ENCODE measurements around the gene ATG3. TPM values are rescaled to one million over a fixed set of nuclear protein-coding genes. Genes with fewer than 3 reads are reported as not detected.

Gene ATG3
- total RNA-seq: 52.3 TPM

DNA sequence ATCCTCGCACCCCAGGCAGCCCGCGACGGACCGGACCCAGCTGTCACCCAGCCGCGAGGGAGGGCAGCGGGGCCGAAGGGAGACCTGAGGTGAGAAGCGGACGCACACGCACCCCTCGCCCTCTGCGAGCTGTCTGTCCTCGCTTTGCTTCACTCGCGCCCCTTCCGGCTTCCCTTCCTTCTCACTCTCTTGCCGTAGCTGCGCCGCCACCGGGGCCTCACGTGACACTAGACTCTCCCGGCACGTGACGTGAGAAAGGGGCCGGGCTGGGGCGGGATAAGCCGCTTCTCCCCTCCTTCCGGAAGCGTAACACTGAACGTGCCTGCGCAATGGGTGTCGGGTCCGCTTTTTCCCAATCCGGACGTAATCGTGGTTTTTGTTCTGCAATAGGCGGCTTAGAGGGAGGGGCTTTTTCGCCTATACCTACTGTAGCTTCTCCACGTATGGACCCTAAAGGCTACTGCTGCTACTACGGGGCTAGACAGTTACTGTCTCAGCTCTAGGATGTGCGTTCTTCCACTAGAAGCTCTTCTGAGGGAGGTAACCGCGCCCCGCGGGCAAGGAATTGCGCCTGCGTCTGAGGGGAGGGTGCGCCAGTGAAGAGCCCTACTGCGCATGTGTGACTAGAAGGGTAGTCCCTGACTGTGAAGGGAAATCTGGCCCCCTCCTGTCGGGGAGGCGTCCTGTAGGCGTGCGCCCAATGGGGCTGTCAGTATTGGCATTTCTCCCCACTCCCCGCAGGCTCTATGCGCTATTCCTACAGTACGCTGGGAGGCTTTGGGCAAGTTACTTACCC, at the start of gene ATG3, which contains the start of gene SLC35A5:
TSS of gene ATG3 (minus strand) at position 229 of the 796 bp plus-strand sequence. CDS start 434 bp downstream, outside the sequence.
TSS of gene SLC35A5 (plus strand) at position 312 of the 796 bp plus-strand sequence. CDS start 1,359 bp downstream, outside the sequence.
- peak; percentile 99 for DNase-seq (ENCODE audit: low spot score)
- intact Hi-C loops (cut with DNase I): no loop called here
- ATAC-seq: peak; percentile 98

- DNase-seq (ENCODE audit: low spot score) (no peak), ATAC-seq (peak; percentile 31)
- intact Hi-C loops (cut with DNase I): no loop called here
Measured at GRCh38 chr3:112610121-112610520, 48.4 kb upstream of the ATG3 start.

DNA sequence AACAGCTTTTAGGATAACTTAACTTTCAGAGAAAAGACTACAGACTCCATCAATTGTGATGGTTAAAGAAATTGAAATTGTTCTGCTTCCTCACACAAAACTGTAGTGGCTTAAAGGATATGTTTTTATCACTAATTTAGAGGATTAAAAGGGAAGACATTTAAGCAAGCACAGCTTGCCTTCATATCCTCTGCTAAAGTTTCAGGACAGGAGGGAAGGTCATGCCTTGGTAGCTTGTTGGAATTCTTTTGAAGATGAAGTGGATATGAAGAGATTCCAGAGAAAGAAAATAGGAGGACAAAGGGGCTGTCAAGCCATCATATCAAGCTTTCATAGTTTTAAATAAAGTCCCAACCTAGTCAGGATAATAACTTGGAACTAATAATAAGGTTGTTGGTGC, 46.1 kb upstream of the ATG3 start:
- intact Hi-C loops (cut with DNase I): no loop called here
- DNase-seq (ENCODE audit: low spot score) (no peak), ATAC-seq (no peak)

GRCh38 chr3:112606098-112606497, 44.3 kb upstream of the ATG3 start:
- intact Hi-C loops (cut with DNase I): no loop called here
- DNase-seq (ENCODE audit: low spot score) (no peak), ATAC-seq (no peak)

DNA sequence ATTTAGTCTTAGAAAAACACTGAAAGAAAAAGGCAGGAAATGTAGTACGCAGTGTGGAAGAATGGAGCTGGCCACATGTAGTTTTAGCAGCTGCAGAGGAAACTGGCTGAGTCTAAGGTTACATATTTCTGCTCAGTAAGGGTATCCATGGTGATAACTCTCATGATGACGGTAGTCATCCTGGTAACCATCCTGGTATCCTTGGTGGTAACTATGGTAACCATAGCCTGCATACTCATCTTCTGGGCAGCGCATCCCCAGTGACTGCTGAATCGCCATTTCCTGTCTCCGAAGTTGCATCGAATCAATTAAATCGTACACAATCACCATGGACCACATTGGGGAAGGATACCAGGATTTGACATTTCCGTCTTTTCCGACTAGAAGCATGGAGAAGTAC, 43.5 kb upstream of the ATG3 start:
- DNase-seq (ENCODE audit: low spot score) (no peak), ATAC-seq (peak; percentile 67)
- intact Hi-C loops (cut with DNase I): no loop called here

DNA sequence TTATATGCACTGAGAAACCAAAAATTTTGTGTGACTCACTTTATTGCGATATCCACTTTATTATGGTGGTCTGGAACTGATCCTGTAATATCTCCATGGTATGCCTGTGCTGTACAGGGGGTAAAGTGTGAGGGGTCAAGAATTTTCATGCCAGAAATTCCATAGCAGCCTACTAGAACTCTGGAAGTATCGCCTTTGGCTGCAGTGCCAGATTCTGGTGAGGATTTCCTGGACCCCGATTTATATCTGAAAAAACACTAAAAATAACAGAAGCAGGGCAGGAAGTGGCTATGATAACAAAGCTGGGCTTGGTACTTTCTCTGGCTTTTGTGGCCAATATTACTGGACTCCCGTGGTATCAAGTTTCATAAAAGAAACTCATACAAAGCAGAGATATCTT, 42.8 kb upstream of the ATG3 start:
- peak; percentile 51 for ATAC-seq
- no peak for DNase-seq (ENCODE audit: low spot score)
- intact Hi-C loops (cut with DNase I): no loop called here

- intact Hi-C loops (cut with DNase I): no loop called here
- ATAC-seq (no peak), DNase-seq (ENCODE audit: low spot score) (no peak)
Measured at GRCh38 chr3:112602217-112602838, 40.6 kb upstream of the ATG3 start.

- intact Hi-C loops (cut with DNase I): no loop called here
- ATAC-seq (no peak), DNase-seq (ENCODE audit: low spot score) (no peak)
Measured at GRCh38 chr3:112598731-112599130, 37.0 kb upstream of the ATG3 start.

DNA sequence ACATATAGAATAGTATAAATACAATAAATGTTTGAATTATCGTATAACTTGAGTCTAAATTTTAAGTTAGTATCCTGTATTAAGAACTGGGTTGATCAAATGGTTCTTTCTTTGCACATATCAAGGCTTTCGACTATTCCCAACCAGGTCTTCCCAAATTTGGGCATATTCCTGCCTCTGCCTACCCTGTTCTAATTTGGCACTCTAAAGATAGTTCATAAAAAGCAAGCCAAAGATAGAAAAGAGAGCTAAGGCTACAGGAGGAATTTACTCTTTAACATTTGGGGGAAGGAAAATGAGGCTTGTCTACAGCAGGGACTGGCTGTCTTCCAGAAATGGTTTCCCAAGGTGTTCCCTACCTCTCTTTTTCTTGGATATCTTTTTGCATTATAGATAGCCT, 36.2 kb upstream of the ATG3 start:
- DNase-seq (ENCODE audit: low spot score) (no peak), ATAC-seq (no peak)
- intact Hi-C loops (cut with DNase I): no loop called here

DNA sequence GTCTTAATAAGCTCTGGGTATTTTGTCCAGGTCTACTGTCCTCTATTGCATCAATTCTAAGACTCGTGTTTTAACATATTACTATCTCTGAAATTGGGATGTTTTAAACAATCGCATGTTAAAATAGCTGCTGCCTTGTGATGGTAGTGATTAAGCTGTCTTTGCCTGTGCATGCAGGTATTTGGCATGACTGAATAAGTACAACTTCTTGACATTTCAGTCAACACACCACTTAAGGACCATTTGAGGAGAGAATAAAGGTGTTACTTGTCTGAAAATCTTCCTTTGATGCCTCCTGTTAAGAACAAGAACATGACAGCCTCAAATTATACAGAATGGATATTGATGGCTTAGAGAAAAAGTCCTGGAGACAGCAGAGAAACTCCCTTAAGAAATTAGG, 33.1 kb upstream of the ATG3 start:
- intact Hi-C loops (cut with DNase I): no loop called here
- no peak for DNase-seq (ENCODE audit: low spot score)
- ATAC-seq: no peak

DNA sequence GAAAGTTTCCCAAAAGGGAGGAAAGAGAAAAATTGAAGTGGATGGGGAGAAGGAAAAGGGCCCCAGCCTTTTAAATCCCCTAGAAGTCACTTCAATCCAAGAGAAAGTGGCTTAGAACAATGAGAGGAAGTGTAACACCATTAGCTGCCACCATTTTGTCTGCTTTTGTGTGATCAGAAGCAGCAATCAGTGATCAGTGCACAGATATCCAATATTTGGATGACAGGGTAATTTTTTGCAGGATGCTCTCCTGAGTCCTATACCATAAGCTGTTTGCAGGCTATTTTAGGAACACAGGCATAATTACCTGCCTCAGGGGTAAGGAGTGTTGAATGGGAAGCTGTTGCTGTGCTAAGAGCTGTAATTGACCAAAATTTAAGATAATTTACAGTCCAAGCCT, 31.5 kb upstream of the ATG3 start:
- DNase-seq (ENCODE audit: low spot score): no peak
- intact Hi-C loops (cut with DNase I): no loop called here

DNA sequence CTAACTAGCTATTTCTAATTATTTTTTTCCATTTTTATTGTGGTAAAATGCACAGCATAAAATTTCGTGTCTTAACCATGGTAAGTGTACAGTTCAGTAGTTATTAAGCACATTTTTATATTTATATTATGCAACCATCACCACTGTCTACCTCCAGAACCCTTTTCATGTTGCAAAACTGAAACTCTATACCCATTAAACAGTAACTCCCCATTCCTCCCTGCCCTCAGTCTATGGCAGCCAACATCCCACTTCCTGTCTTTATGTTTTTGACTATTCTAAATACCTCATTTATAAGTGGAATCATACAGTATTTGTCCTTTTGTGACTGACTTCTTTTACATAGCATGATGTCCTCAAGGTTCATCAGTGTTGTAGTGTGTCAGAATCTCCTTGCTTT, 25.6 kb upstream of the ATG3 start:
- DNase-seq (ENCODE audit: low spot score) (no peak), ATAC-seq (no peak)
- intact Hi-C loops (cut with DNase I): no loop called here

More for the DNA sequence above, 31.5 kb upstream of the ATG3 start:
- ATAC-seq: no peak

GRCh38 chr3:112585782-112586181, 24.0 kb upstream of the ATG3 start:
- ATAC-seq: no peak
- DNase-seq (ENCODE audit: low spot score): no peak
- intact Hi-C loops (cut with DNase I): no loop called here

DNA sequence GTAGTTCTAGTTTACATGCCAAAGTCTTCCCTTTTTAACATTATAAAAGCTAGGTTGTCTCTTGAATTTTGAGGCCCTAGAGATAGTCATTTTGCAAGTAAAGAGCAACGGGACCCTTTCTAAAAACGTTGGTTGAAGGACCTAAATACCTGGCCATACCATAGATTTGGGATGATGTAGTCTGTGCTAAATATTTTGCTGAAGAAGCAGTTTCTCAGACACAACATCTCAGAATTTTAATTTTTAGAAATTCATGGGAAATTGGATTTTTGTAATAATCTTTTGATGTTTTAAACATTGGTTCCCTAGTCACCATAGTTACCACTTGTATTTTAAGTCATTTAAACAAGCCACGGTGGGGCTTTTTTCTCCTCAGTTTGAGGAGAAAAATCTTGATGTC, 21.3 kb upstream of the ATG3 start:
- ATAC-seq (no peak), DNase-seq (ENCODE audit: low spot score) (no peak)
- intact Hi-C loops (cut with DNase I): no loop called here

- ATAC-seq: peak; percentile 60
- DNase-seq (ENCODE audit: low spot score): no peak
- intact Hi-C loops (cut with DNase I): no loop called here
Measured at GRCh38 chr3:112582244-112582874, 20.6 kb upstream of the ATG3 start.

DNA sequence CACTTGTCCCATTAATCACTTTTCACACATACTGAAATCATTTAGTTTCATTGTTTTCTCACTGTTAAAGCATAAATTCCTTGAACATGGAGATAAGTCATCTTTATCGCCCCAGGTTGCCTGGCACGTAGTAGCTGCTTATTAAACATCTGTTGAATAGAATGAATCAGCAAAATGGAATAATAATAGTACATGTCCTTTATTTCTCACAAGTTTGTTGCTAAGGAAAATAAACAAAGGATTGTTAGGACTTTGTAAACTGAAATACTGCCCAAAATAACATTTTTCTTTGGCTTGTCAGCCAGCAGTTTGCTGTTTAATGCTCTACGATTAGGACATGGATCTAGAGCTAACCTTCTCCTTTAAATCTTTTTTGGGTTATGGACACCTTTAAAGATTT, 17.9 kb upstream of the ATG3 start:
- no peak for ATAC-seq
- intact Hi-C loops (cut with DNase I): no loop called here
- DNase-seq (ENCODE audit: low spot score): no peak

DNA sequence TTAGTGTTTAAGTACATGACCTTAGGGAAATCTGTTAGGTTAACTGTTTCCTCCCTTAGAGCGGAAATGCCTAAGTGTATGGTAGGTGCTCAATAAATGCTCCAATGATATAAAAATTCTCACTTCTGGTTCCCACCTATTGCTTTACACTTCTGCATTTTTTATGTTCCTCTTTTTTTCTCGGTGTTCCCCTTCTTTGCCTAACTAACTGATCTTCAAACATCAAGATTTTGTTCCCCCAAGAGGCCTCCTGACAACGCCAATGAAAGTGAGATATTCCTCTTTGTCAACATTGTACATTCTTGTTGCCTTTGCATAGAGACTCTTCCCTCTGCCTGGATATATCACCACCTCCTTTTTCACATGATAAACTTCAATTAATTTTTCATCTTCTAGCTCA, 17.5 kb upstream of the ATG3 start:
- ATAC-seq (peak; percentile 10), DNase-seq (ENCODE audit: low spot score) (no peak)
- intact Hi-C loops (cut with DNase I): no loop called here

DNA sequence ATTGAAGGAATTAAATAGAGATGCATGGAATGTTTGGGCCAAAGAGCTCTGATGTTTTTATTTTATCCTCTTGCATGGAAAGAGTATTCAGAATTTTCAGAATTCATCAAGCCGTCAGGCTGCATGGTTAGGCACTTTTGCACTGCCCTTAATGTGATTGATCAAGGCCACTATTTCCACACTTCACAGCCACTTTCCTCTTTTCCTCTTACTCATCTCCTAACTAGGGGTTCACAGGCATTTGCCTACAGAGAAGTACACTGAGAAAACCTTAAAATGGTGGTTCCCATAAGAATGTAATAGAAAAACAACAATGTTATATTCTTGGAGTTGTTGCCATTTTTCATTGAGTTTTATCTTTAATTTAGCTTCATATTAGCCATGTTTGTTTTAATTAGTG, 10.9 kb upstream of the ATG3 start:
- intact Hi-C loops (cut with DNase I): no loop called here
- DNase-seq (ENCODE audit: low spot score) (no peak), ATAC-seq (no peak)

- intact Hi-C loops (cut with DNase I): no loop called here
- DNase-seq (ENCODE audit: low spot score) (no peak), ATAC-seq (no peak)
Measured at GRCh38 chr3:112569265-112569664, 7.5 kb upstream of the ATG3 start.

GRCh38 chr3:112568642-112569041, 6.9 kb upstream of the ATG3 start:
- intact Hi-C loops (cut with DNase I): no loop called here
- no peak for DNase-seq (ENCODE audit: low spot score)
- no peak for ATAC-seq

All from sciatic nerve (tissue), 2 donors.